H1 (cell line): ENCODE results near the gene AGER.

Experiments used
- CTCF ChIP-seq, 3 experiments: IDR thresholded peaks; 1 replicate in 2 of 3; 2 replicates in 1 of 3; pipeline versions ENCODE4 v1.5.1 to v1.6.1; 2011; ENCODE audit warnings: low read length in 3 of 3, mild to moderate bottlenecking in 3 of 3, inconsistent platforms in 2 of 3, low read depth in 1 of 3, moderate library complexity in 1 of 3; ENCODE audit not compliant: insufficient read depth in 1 of 3; ENCODE audit errors: control extremely low read depth in 1 of 3
- RAD21 ChIP-seq, 2 experiments: IDR thresholded peaks in 1 of 2; conservative IDR thresholded peaks in 1 of 2; 2 replicates each; pipeline ENCODE4 v1.6.1; 2011; ENCODE audit warnings: low read depth in 2 of 2, low read length in 2 of 2, improper control_type of control experiment in 1 of 2, inconsistent platforms in 1 of 2, mild to moderate bottlenecking in 1 of 2, moderate library complexity in 1 of 2

- TF ChIP-seq CTCF (IDR thresholded peaks at IDR 0.05; ENCODE audit: control extremely low read depth in 1 of 3, insufficient read depth in 1 of 3, low read depth in 1 of 3, low read length in 3 of 3) = no peak
- TF ChIP-seq RAD21 (IDR thresholded peaks at IDR 0.05 in 1 of 2, conservative IDR thresholded peaks at IDR 0.05 in 1 of 2; ENCODE audit: low read depth in 2 of 2, low read length in 2 of 2) = no peak
These were observed 38.5 kb upstream of the AGER start for GRCh38 chr6:32222333-32223230.
